Panc1 (cell line): ENCODE data around the gene ARHGEF38.

Experiments used
- POLR2AphosphoS5 ChIP-seq: IDR thresholded peaks from 2 replicates; pipeline ENCODE4 v1.6.1; 2012; ENCODE audit warnings: mild to moderate bottlenecking, low read depth, low read length, moderate library complexity
- TCF7L2 ChIP-seq: IDR thresholded peaks from 2 replicates; pipeline ENCODE4 v1.6.1; 2011; ENCODE audit warnings: mild to moderate bottlenecking, low read depth, low read length, inconsistent platforms
- TF ChIP-seq, protein P1 (sequence below): fragments of 450-650 bp; IDR thresholded peaks from 2 replicates; pipeline ENCODE4 v1.5.1; 2017; ENCODE audit warnings: mild to moderate bottlenecking
- TF ChIP-seq, protein P2 (sequence below), 2 experiments: IDR thresholded peaks; 2 replicates each; pipeline ENCODE4 v1.6.1; 2011 to 2012; ENCODE audit warnings: low read depth in 2 of 2, control low read depth in 1 of 2, low read length in 1 of 2, mild to moderate bottlenecking in 1 of 2, moderate library complexity in 1 of 2; ENCODE audit not compliant: insufficient read depth in 1 of 2

DNA sequence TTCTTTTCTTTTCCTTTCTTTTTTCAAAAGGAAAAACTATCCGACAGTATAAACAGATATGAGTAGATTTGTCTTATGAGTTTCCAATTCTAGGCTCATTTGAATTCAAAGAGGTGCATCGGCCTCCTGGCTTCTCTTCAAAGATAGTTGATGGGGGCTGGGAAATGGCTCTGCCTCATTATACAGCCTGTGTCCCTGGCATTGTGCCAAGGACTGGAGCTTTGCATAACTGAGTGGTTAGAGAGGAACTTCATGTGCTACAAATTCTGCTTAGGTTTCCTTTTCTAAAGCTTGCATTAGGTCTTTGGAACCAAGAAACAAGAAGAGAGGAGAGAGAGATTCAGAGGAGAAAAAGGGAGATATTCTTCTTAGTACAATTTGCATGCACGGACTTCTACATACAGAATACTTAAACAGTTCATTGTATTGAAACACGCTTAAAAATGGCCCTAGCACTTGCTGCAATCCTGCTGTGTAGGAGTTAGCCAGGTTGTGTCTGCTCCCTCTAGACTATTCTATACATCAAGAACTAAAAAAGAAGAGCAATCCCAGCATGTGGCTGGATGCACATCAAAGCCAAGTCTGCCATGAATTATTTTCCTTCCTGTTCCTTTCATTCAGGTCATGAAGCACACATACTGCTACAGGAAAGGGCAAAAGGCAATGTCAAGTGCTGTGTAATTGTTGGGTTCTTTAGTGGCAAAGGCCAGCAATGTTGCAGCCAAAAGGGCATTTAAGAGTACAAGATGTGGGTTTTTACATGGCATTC, 85.2 kb downstream of the ARHGEF38 start:
- TF ChIP-seq, protein P1, sequence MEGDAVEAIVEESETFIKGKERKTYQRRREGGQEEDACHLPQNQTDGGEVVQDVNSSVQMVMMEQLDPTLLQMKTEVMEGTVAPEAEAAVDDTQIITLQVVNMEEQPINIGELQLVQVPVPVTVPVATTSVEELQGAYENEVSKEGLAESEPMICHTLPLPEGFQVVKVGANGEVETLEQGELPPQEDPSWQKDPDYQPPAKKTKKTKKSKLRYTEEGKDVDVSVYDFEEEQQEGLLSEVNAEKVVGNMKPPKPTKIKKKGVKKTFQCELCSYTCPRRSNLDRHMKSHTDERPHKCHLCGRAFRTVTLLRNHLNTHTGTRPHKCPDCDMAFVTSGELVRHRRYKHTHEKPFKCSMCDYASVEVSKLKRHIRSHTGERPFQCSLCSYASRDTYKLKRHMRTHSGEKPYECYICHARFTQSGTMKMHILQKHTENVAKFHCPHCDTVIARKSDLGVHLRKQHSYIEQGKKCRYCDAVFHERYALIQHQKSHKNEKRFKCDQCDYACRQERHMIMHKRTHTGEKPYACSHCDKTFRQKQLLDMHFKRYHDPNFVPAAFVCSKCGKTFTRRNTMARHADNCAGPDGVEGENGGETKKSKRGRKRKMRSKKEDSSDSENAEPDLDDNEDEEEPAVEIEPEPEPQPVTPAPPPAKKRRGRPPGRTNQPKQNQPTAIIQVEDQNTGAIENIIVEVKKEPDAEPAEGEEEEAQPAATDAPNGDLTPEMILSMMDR: no peak
- TF ChIP-seq, protein P2, sequence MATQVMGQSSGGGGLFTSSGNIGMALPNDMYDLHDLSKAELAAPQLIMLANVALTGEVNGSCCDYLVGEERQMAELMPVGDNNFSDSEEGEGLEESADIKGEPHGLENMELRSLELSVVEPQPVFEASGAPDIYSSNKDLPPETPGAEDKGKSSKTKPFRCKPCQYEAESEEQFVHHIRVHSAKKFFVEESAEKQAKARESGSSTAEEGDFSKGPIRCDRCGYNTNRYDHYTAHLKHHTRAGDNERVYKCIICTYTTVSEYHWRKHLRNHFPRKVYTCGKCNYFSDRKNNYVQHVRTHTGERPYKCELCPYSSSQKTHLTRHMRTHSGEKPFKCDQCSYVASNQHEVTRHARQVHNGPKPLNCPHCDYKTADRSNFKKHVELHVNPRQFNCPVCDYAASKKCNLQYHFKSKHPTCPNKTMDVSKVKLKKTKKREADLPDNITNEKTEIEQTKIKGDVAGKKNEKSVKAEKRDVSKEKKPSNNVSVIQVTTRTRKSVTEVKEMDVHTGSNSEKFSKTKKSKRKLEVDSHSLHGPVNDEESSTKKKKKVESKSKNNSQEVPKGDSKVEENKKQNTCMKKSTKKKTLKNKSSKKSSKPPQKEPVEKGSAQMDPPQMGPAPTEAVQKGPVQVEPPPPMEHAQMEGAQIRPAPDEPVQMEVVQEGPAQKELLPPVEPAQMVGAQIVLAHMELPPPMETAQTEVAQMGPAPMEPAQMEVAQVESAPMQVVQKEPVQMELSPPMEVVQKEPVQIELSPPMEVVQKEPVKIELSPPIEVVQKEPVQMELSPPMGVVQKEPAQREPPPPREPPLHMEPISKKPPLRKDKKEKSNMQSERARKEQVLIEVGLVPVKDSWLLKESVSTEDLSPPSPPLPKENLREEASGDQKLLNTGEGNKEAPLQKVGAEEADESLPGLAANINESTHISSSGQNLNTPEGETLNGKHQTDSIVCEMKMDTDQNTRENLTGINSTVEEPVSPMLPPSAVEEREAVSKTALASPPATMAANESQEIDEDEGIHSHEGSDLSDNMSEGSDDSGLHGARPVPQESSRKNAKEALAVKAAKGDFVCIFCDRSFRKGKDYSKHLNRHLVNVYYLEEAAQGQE (IDR thresholded peaks at IDR 0.05; ENCODE audit: insufficient read depth in 1 of 2, low read depth in 2 of 2, low read length in 1 of 2): no peak
- TF ChIP-seq POLR2AphosphoS5 (no peak), TCF7L2 (no peak)
